ENCODE measurements around the gene LEMD3. TPM values are rescaled to one million over a fixed set of nuclear protein-coding genes. Genes with fewer than 3 reads are reported as not detected.

Gene LEMD3
- total RNA-seq, 3 donors from 2014 or later = 30.6 to 33.7 (median 32.2) TPM

DNA sequence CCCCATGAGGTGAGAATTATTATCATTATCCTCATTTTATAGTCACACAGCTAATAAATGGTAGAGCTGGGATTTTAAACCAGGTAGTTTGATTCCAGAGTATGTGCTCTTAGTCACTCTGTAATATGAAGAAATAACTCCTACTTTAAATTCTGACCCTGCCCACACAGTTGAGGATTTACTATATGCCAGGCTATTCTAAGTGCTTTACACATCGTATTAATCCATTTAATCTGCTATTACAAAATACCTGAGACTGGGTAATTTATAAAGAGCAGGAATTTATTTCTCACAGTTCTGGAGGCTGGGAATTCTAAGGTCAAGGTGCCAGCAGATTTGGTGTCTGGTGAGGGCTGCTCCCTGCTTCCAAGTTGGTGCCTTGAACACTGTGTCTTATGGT lies 28.6 kb upstream of the LEMD3 start:
- TF ChIP-seq, protein P1, sequence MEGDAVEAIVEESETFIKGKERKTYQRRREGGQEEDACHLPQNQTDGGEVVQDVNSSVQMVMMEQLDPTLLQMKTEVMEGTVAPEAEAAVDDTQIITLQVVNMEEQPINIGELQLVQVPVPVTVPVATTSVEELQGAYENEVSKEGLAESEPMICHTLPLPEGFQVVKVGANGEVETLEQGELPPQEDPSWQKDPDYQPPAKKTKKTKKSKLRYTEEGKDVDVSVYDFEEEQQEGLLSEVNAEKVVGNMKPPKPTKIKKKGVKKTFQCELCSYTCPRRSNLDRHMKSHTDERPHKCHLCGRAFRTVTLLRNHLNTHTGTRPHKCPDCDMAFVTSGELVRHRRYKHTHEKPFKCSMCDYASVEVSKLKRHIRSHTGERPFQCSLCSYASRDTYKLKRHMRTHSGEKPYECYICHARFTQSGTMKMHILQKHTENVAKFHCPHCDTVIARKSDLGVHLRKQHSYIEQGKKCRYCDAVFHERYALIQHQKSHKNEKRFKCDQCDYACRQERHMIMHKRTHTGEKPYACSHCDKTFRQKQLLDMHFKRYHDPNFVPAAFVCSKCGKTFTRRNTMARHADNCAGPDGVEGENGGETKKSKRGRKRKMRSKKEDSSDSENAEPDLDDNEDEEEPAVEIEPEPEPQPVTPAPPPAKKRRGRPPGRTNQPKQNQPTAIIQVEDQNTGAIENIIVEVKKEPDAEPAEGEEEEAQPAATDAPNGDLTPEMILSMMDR (IDR thresholded peaks at IDR 0.05) = no peak
- no peaks in the 10 kb centered on the region for H3K4me1 ChIP-seq (ENCODE audit: low read depth)
- ATAC-seq = no peak
- no peak overlapping the region for H3K4me3 ChIP-seq
- H3K36me3 ChIP-seq (ENCODE audit: low read depth) = no peaks in the 10 kb centered on the region
- intact Hi-C loops (cut with DNase I, micrococcal nuclease) = no loop called here
- no peaks in the 10 kb centered on the region for H3K9me3 ChIP-seq
- DNase-seq = no peak

DNA sequence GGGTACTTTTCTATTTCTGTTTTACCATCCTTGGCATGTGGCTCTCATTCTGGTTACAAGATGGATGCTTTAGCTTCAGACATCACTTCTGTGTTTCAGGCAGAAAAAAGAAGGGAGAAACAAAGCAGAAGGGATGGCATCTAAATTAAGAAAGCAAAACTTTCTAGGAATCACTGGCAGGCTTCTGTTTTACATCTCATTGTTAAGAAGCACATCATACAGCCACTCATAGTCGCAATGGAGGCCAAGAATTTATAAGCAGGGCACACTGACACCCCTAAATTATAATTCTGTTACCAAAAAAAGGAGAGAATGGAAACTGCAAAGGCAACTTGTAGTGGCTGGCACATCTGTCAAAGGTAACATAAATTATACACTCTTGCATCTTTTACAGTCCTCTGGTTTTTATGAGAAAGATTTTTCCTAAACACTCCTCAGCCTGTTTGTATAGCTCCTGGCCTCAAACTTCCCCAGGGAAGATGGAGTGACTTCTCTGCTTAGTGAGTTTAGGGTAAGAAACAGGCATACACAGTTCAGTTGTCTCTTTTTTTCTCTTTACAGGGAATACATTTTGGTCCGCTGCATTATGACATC lies 22.0 kb upstream of the LEMD3 start:
- Histone ChIP-seq H3K4me3 (no peak overlapping the region), H3K9me3 (no peaks in the 10 kb centered on the region), H3K4me1 (ENCODE audit: low read depth) (no peaks in the 10 kb centered on the region), H3K36me3 (ENCODE audit: low read depth) (no peaks in the 10 kb centered on the region)
- ATAC-seq (no peak), DNase-seq (no peak)
- intact Hi-C loops (cut with DNase I, micrococcal nuclease) = no loop called here
- TF ChIP-seq, protein P1 (IDR thresholded peaks at IDR 0.05) = no peak

DNA sequence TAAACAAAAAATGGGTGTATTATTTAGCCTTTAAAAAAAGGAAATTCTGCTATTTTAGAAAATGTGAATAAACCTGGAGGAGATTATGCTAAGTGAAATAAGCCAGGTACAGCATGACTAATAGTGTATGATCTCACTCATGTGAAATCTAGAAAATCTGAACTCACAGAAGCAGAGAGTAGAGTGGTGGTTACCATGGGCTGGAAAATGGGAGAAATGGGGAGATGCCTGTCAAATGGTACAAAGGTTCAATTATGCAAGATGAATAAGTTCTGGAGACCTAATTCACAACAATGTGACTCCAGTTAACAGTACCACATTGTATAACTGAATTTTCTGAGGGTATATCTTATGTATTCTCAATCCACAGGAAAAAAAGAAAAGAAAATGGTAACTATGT lies 17.4 kb upstream of the LEMD3 start:
- ATAC-seq (no peak), DNase-seq (no peak)
- no peaks in the 10 kb centered on the region for H3K9me3 ChIP-seq
- no peak overlapping the region for H3K4me3 ChIP-seq
- H3K4me1 ChIP-seq (ENCODE audit: low read depth) = no peaks in the 10 kb centered on the region
- intact Hi-C loops (cut with DNase I, micrococcal nuclease) = no loop called here
- TF ChIP-seq, protein P1 (IDR thresholded peaks at IDR 0.05) = no peak
- no peaks in the 10 kb centered on the region for H3K36me3 ChIP-seq (ENCODE audit: low read depth)

DNA sequence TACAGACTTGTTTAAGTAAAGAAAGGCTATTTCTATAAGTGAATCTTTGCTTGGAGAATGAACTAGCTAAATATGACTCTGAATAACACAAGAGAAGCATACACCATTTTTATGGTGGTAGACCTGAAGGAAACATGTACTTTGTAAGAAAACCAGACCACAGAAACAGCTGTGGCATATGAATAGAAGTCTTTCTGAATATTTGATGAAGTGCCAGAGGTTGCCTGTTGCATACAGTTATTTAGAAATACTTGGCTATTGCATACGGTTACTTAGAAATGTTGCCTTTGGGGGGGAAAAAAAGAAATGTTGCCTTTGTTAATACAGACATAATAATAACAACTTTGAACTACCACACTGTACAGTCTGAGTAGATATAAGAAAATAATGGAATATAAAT lies 16.8 kb upstream of the LEMD3 start:
- no peaks in the 10 kb centered on the region for H3K9me3 ChIP-seq
- no peak for ATAC-seq
- no peaks in the 10 kb centered on the region for H3K4me1 ChIP-seq (ENCODE audit: low read depth)
- H3K4me3 ChIP-seq = no peak overlapping the region
- TF ChIP-seq, protein P1 (IDR thresholded peaks at IDR 0.05) = no peak
- intact Hi-C loops (cut with DNase I, micrococcal nuclease) = no loop called here
- no peaks in the 10 kb centered on the region for H3K36me3 ChIP-seq (ENCODE audit: low read depth)
- DNase-seq = no peak

DNA sequence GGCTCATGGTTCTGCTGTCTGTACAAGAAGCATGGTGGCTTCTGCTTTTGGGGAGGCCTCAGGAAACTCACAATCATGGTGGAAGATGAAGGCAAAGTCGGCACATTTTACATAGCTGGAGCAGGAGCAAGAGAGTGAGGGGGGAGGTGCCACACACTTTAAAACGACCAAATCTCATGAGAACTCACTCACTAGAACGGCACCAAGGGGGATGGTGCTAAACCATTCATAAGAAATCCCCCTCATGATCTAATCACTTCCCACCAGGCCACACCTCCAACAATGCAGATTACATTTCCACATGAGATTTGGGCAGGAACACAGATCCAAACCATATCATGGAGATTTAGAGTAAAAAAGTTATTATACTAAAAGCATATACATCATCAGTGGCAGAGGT lies 13.6 kb upstream of the LEMD3 start:
- no peaks in the 10 kb centered on the region for H3K4me1 ChIP-seq (ENCODE audit: low read depth)
- ATAC-seq = no peak
- TF ChIP-seq, protein P1 (IDR thresholded peaks at IDR 0.05) = no peak
- intact Hi-C loops (cut with DNase I, micrococcal nuclease) = no loop called here
- no peaks in the 10 kb centered on the region for H3K9me3 ChIP-seq
- H3K36me3 ChIP-seq (ENCODE audit: low read depth) = no peaks in the 10 kb centered on the region
- no peak for DNase-seq
- no peak overlapping the region for H3K4me3 ChIP-seq

DNA sequence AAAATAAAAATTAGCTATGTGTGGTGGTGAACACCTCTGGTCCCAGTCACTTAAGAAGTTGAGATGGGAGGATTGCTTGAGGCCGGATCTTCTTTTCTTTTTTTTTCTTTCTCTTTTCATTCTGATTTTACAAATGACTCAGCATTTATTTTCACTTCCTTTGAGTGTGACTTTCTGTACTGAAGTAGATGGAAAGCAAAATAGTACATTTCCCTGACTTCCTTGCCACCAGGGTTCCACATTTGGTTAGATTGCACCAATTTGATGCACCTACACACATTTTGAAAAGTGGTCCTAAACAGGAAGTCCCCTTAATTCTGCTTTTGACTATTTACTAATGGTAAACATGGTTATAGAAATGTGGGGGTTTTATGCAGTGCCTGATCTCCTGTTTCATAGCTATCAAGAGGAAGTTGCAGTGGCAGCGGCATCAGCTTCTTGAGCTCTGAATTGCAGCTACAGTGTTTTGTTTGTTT lies 13.0 kb upstream of the LEMD3 start:
- no peak for DNase-seq
- no peak overlapping the region for H3K4me3 ChIP-seq
- peak; percentile 41 for ATAC-seq
- TF ChIP-seq, protein P1 (IDR thresholded peaks at IDR 0.05) = no peak
- H3K36me3 ChIP-seq (ENCODE audit: low read depth) = no peaks in the 10 kb centered on the region
- no peaks in the 10 kb centered on the region for H3K4me1 ChIP-seq (ENCODE audit: low read depth)
- intact Hi-C loops (cut with DNase I, micrococcal nuclease) = no loop called here
- no peaks in the 10 kb centered on the region for H3K9me3 ChIP-seq
